MG63 (cell line): ENCODE measurements around the gene GADD45GIP1. TPM values are rescaled to one million over a fixed set of nuclear protein-coding genes. Genes with fewer than 3 reads are reported as not detected.
A peak's percentile ranks its signal among the peaks of the same experiment; 100 is the strongest.
"Not testable (repeated sequence)": the region's sequence is repeated elsewhere in the genome, so short reads cannot be mapped to it uniquely, and the experiment has no call there.

ENCODE experiments used
- DNase-seq: peaks from one replicate; pipeline ENCODE4 v3.0.0-alpha.2; 2020
- H3K27me3 ChIP-seq: fragments of 250-450 bp; sonication (Bioruptor Pico); 2 replicates; pipeline ENCODE4 v1.5.1; 2020; ENCODE audit warnings: mild to moderate bottlenecking, moderate library complexity
- H3K36me3 ChIP-seq: fragments of 250-450 bp; sonication (Bioruptor Pico); 2 replicates; pipeline ENCODE4 v1.5.1; 2020; ENCODE audit warnings: mild to moderate bottlenecking, moderate library complexity
- H3K4me3 ChIP-seq: fragments of 250-450 bp; sonication (Bioruptor Pico); 2 replicates; pipeline ENCODE4 v1.5.1; 2020; ENCODE audit warnings: mild to moderate bottlenecking, moderate library complexity
- H3K9me3 ChIP-seq: fragments of 250-450 bp; sonication (Bioruptor Pico); 2 replicates; pipeline ENCODE4 v1.5.1; 2020; ENCODE audit warnings: mild to moderate bottlenecking, moderate library complexity
- total RNA-seq: library from RNA; depleted of rRNA; stranded (reverse); fragments of >200 nt; shearing (Covaris generic); gene quantifications from 2 replicates; pipeline ENCODE4 v1.2.3, GENCODE V29; 2014; ENCODE audit warnings: low replicate concordance

Gene GADD45GIP1
- total RNA-seq, 1 experiment from 2014 or later = 225 TPM

DNA sequence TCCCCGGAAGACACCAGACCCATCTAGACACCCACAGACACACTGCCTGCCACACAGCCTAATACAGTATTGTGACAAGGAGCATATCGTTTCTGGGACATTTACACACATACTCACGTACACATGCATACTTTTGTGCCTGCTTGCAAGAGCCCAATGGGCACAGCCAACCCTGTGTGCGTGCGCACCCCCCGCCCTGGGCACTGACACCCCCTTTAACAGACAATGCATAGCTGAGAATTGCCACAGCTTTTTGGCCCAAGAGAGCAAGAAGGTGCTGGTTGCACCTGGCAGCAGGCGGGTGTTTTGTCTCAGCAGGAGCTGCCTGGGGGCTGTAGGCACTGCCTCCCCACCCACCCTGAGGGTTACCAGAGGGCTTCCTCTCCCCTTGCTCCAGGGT lies 36.5 kb upstream of the GADD45GIP1 start:
- Histone ChIP-seq H3K4me3 (no peak overlapping the region), H3K9me3 (no peaks in the 10 kb centered on the region)
- DNase-seq = no peak

DNA sequence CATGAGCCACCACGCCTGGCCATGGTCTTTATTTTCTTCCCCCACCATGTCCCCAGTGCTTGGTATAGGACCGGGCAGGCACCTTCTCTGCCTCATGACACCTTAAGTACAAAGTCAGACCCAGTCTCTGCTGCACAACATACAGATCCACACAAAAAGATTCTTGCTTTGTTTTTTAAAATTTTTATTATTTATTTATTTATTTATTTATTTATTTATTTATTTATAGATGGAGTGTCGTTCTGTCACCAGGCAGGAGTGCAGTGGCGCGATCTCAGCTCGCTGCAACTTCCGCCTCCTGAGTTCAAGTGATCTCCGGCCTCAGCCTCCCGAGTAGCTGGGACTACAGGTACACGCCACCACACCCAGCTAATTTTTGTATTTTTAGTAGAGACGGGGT lies 35.7 kb upstream of the GADD45GIP1 start:
- no peak overlapping the region for H3K4me3 ChIP-seq

More for the DNA sequence above, 36.5 kb upstream of the GADD45GIP1 start:
- Histone ChIP-seq H3K27me3 (no peaks in the 10 kb centered on the region), H3K36me3 (peaks cover 24% of the 10 kb centered on the region)

DNA sequence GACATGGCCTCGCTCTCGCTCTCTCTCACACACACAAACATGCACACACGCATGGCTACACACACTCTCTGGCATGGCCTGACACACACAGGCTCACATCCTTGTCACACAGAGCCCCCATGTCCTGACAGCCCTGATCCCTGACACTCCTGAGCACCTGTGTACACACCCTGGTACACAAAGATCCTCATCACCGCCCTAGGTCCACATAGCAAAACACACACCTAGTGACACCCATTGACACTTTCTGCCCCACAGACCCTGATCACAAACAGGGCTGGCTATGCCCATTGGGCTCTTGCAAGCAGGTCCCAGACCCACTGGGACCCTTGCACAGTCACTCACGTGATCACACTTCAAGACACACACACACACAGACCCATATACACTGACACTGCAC lies 34.3 kb upstream of the GADD45GIP1 start:
- H3K27me3 ChIP-seq = no peaks in the 10 kb centered on the region
- H3K4me3 ChIP-seq = no peak overlapping the region
- H3K36me3 ChIP-seq = peaks cover 3% of the 10 kb centered on the region; the same call in 1 of the 2 replicates
- no peak for DNase-seq
- H3K9me3 ChIP-seq = no peaks in the 10 kb centered on the region

More for the DNA sequence above, 35.7 kb upstream of the GADD45GIP1 start:
- peaks cover 16% of the 10 kb centered on the region for H3K36me3 ChIP-seq
- no peak for DNase-seq
- H3K9me3 ChIP-seq = no peaks in the 10 kb centered on the region
- no peaks in the 10 kb centered on the region for H3K27me3 ChIP-seq

DNA sequence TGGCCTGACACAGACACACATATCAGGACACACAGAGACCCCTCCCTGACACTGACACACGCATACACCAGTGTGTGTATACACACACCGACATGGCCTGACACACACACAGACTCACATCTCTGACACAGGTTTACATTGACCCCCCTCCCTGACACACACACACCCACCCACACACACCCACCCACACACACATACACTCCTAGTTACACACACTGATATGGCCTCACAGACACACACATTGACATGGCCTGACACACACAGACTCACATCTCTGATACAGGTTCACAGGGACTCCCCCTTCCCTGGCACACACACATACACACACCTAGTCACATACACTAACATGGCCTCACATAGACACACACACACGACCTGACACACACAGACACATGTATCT lies 33.8 kb upstream of the GADD45GIP1 start:
- H3K9me3 ChIP-seq = no peaks in the 10 kb centered on the region
- DNase-seq = no peak
- H3K27me3 ChIP-seq = no peaks in the 10 kb centered on the region
- H3K36me3 ChIP-seq = no peaks in the 10 kb centered on the region
- H3K4me3 ChIP-seq = no peak overlapping the region

DNA sequence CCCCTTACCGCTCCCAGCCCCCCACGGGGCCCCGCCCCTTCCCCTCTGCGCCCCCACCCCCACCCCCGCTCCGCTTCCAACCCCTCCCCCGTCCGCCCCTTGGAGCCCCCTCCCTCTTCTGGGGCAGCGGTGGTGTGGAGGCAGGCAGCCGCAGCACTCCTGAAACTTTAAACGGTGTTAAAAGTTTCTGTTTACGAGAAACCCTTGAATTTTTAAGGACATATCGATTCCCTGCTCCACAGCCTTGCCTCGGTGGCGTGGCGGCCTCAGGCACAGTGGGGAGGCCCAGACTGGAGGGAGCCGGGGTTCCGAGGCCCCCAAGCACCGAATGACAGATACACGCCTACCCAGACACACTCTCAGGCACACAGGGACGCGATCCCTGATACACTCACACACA lies 33.4 kb upstream of the GADD45GIP1 start:
- Histone ChIP-seq H3K27me3 (no peaks in the 10 kb centered on the region), H3K9me3 (no peaks in the 10 kb centered on the region), H3K4me3 (no peak overlapping the region), H3K36me3 (no peaks in the 10 kb centered on the region)
- no peak for DNase-seq

DNA sequence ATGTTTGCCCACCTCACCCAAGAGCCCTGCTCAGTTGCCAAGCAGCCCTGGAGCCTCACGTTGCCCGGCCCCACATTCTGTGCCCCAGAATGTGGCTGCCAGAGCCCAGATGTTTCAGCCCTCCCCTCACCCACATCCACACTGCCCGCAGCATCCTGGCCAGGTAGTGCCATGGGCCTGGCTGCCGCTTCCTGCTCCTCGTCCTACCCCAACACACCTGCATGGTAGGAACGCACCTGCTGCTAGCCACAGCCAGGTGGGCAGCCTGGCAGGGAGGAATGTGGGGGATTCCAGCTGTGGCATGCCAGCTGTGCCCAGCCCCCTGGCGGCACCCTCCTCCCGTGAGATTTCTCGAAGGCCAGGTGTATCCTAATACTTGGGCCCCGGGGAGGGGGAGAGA lies 30.8 kb upstream of the GADD45GIP1 start:
- H3K9me3 ChIP-seq = no peaks in the 10 kb centered on the region
- DNase-seq = no peak
- H3K27me3 ChIP-seq = no peaks in the 10 kb centered on the region
- H3K4me3 ChIP-seq = no peak overlapping the region
- H3K36me3 ChIP-seq = no peaks in the 10 kb centered on the region

DNA sequence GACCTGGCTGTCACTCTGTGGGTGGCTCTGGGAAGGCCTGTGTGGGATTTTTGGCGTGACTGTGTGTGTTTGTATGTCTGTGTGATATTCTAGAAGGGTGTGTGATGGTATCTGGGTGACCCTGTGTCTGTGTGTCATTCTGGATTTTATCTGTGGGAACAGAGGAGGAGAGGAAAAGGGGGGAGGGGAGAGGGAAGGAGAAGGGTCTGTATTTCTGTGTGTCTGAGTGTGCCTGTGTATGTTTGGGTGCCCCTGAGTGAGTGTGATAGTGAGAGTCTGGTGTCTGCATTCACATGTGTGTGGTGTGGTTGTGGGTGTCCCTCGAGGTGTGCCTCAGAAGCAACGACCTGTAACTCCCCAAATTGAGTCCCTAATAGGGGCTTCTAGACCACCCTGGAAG lies 30.2 kb upstream of the GADD45GIP1 start:
- Histone ChIP-seq H3K27me3 (no peaks in the 10 kb centered on the region), H3K36me3 (no peaks in the 10 kb centered on the region)
- DNase-seq = no peak

DNA sequence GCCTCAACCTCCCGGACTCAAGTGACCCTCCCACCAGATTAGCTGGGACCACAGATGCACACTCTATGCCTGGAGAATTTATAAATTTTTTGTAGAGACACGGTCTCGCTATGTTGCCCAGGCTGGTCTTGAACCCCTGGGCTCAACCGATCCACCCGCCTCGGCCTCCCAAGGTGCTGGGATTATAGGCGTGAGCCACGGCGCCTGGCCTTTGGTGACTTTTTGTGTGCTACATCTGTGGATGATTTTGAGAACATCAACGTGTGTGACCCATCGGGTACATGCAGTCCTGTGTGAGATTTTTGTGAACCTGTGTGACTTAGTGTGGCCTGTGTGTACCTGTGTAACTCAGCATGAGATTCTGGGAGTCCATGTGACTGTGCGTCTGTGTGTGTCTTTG lies 29.7 kb upstream of the GADD45GIP1 start:
- no peak for DNase-seq

More for the DNA sequence above, 30.2 kb upstream of the GADD45GIP1 start:
- Histone ChIP-seq H3K4me3 (no peak overlapping the region), H3K9me3 (no peaks in the 10 kb centered on the region)

DNA sequence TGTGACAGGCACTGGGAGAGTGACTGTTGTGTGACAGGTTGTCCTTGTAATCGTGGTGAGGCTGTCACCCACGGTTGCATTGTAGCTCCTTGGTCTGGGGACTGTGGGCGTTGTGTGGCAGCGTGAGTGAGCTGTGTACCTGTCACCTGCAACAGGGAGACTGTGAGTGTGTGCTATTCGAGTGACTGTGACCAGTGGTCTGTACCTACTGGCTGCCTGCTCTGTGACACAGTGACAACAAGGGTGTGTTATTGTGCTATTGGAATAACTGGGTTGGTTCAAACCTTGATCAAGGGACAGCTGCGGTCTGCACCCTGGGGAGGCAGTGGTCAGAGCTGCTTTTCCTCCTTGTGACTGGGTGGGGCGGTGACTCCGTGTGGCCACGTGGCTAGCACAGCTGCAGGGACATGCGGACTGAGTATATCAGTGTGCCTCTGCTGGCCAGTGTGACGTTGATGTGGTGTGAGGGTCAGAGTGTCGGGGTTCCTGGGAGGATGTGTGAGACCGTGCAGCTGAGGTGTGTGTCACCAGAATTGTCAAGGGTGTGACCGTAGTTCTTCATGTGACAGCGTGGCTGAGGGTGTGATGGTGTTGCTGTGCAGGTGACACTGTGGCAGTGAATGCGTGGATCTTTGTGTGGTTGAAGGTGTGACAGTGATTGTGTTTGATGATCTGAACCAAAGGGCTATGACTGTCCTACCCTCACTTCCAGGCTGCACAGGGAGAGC lies 28.2 kb upstream of the GADD45GIP1 start:
- Histone ChIP-seq H3K27me3 (no peaks in the 10 kb centered on the region), H3K9me3 (no peaks in the 10 kb centered on the region), H3K4me3 (no peak overlapping the region), H3K36me3 (no peaks in the 10 kb centered on the region)
- no peak for DNase-seq

More for the DNA sequence above, 29.7 kb upstream of the GADD45GIP1 start:
- no peaks in the 10 kb centered on the region for H3K27me3 ChIP-seq
- no peaks in the 10 kb centered on the region for H3K36me3 ChIP-seq
- H3K9me3 ChIP-seq = no peaks in the 10 kb centered on the region
- H3K4me3 ChIP-seq = no peak overlapping the region

DNA sequence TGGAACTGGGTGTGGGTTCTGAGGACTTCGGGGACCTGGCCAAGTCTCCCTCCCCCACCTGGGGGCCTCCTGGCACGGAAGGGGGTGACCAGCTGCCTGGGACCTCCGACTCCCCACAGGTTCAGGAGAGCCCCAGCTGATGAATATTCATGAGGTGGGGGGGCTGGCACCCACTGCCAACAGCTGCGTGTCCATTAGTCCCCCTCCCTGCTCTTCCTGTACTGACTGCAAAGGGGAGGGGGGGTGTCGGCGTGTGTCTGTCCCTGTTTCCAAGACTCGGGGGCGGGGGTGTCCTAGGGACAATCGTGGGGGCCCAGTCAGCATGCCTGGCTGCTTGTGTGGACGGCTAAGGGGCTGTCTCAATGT lies 27.6 kb upstream of the GADD45GIP1 start:
- no peak overlapping the region for H3K4me3 ChIP-seq
- H3K27me3 ChIP-seq = no peaks in the 10 kb centered on the region
- H3K9me3 ChIP-seq = no peaks in the 10 kb centered on the region
- DNase-seq = no peak
- H3K36me3 ChIP-seq = no peaks in the 10 kb centered on the region

DNA sequence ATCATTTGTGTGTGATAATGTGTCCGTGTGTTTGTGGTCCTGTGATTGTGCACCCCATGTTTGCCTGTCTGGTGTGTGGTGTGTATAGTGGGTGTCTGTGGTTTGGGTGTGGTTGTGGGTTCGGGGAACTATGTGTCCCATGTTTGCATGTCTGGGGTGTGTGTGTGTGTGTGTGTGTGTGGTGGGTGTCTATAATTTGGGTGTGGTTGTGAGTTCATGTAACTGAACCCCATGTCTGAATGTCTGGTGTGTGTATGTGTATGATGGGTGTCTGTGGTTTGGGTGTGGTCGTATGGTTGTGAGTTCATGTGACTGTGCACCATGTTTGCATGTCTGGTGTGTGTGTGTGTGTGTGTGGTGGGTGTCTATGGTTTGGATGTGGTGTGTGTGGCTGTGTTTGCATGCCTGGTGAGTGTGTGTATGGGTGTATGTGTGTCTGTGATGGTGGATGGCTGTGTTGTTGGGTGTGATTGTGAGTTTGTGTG lies 27.2 kb upstream of the GADD45GIP1 start:
- Histone ChIP-seq H3K9me3 (no peaks in the 10 kb centered on the region), H3K4me3 (no peak overlapping the region), H3K36me3 (no peaks in the 10 kb centered on the region), H3K27me3 (no peaks in the 10 kb centered on the region)
- DNase-seq = no peak

DNA sequence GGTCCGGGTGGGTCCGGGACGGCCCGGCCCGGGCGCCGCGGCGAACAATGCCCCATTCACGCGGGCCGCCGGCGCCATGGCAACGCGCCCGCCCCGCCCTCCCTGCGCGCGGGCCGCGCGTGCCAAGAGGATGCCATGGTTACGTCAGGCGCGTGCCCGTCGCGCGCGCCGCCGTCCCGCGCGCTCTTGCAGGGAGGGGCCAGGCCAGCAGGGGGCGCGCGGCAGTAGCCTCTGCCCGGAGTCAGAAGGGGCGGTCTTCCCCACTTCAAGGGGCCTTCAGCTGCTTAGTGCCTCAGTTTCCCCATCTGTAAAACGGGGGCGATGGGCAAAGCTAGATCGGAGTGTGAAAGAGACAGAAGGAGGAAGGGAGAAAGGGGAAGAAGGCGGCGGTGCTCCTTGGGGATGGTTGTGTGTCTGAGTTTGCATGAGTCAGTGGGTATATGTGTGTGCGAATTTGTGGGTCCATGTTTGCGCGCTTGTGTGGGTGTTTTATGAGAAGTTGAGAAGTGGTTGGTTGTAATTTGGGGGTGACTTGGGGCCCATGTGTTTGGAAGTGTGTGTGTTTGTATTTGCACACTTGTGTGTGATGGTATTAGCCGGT lies 26.6 kb upstream of the GADD45GIP1 start:
- Histone ChIP-seq H3K4me3 (peak overlapping the region; percentile 28), H3K27me3 (no peaks in the 10 kb centered on the region), H3K36me3 (no peaks in the 10 kb centered on the region), H3K9me3 (no peaks in the 10 kb centered on the region)
- DNase-seq = peak; percentile 82

DNA sequence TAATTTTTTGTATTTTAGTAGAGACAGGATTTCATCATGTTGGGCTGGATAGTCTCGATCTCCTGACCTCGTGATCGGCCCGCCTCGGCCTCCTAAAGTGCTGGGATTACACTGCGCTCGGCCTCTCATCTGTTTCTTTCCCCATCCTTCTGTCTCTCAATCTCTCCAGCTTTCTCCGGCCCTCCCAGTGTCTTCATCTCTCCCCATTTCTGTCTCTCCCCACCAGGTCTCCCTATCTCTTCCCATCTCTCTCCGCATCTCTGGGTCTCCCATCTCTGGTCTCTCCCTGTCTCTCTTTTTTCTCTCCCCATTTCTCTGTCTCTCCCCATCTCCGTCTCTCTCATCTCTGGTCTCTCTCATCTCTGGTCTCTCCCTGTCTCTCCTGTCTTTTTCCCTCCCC lies 26.1 kb upstream of the GADD45GIP1 start:
- H3K27me3 ChIP-seq = no peaks in the 10 kb centered on the region
- no peaks in the 10 kb centered on the region for H3K36me3 ChIP-seq
- DNase-seq = no peak
- H3K4me3 ChIP-seq = peak overlapping the region; percentile 28
- no peaks in the 10 kb centered on the region for H3K9me3 ChIP-seq

DNA sequence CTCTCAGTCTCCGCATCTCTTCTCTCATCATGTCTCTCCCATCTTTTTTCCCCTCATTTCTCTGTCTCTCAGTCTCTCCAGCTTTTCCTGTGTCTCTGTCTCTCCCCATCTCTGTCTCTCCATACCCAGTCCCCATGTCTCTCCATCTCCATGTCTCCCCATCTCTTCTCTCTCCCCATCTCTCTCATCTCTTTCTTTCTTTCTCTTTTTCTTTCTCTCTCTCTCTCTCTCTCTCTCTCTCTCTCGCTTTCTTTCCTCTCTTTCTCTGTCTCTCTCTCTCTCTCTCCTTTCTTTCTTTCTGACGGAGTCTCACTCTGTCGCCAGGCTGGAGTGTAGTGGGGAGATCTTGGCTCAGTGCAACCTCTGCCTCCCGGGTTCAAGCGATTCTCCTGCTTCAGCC lies 25.6 kb upstream of the GADD45GIP1 start:
- no peak for DNase-seq
- Histone ChIP-seq H3K4me3 (no peak overlapping the region), H3K27me3 (no peaks in the 10 kb centered on the region), H3K9me3 (no peaks in the 10 kb centered on the region), H3K36me3 (no peaks in the 10 kb centered on the region)

DNA sequence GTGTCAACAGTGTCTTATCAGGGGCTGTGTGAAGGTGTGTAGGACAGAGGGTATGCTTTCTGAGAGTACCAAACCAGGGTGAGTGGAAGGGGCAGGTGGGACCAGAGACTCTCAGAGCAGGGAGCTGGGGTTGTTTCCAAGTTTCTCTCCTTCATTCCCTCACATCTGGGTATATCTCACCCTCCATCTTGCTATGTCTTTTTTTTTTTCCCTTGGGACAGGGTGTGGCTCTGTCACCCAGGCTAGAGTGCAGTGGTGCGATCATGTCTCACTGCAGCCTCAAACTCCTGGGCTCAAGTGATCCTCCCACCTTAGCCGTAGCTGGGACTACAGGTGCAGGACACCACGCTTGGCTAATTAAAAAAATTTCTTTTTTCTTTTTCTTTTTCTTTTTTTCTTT lies 23.0 kb upstream of the GADD45GIP1 start:
- Histone ChIP-seq H3K9me3 (no peaks in the 10 kb centered on the region), H3K27me3 (no peaks in the 10 kb centered on the region), H3K36me3 (no peaks in the 10 kb centered on the region), H3K4me3 (no peak overlapping the region)
- DNase-seq = no peak

DNA sequence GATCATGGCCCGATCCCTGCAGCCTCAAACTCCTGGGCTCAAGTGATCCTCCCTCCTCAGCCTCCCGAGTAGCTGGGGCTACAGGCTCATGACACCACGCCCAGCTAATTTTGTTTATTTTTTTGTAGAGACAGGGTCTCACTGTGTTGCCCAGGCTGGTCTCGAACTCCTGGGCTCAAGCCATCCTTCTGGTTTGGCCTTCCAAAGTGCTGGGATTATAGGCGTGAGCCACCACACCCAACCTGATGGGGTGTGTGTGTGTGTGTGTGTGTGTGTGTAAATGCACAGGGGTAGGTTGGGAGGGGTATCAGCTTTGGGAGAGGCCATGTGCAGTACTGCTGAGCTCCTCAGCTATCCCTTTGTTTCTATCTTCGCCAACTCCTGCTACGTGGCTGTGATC lies 19.1 kb upstream of the GADD45GIP1 start:
- not testable (repeated sequence) for H3K9me3 ChIP-seq, H3K36me3 ChIP-seq, H3K4me3 ChIP-seq, H3K27me3 ChIP-seq, DNase-seq

DNA sequence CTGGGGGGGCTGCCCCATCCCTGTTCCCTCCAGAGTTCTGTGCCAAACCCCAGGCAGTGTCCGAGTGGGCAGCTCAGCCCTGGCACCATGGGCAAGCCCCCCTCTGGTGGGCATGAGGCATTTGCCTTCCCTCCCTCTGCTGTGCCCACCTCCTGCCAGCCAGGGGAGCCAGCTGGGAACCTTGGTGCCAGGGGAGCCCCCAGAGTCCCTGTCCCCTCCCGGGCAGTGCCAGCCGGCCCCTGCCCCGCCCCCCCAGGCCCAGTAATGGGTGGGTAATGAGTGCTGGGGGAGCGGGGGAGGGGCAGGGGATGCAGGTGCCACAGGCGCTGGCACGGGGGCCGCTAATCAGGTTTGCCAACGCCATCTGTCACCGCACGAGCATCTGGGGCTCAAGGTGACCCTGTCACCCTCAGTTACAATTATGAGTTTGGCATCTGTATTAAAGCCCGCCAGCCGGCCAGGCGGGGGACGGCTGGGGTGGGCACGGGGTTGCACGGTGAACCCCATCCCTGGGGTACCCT lies 18.3 kb upstream of the GADD45GIP1 start:
- Histone ChIP-seq H3K9me3 (no peaks in the 10 kb centered on the region), H3K27me3 (no peaks in the 10 kb centered on the region), H3K4me3 (no peak overlapping the region), H3K36me3 (no peaks in the 10 kb centered on the region)
- no peak for DNase-seq
